HG02973 (cell line): ENCODE results near the gene PYROXD2.

Experiments
- ATAC-seq: cut with Tn5 transposase; IDR thresholded peaks from one replicate; pipeline ENCODE4 v1.9.1; 2021; ENCODE audit warnings: moderate library complexity; ENCODE audit not compliant: unreplicated experiment

The PYROXD2 gene

DNA sequence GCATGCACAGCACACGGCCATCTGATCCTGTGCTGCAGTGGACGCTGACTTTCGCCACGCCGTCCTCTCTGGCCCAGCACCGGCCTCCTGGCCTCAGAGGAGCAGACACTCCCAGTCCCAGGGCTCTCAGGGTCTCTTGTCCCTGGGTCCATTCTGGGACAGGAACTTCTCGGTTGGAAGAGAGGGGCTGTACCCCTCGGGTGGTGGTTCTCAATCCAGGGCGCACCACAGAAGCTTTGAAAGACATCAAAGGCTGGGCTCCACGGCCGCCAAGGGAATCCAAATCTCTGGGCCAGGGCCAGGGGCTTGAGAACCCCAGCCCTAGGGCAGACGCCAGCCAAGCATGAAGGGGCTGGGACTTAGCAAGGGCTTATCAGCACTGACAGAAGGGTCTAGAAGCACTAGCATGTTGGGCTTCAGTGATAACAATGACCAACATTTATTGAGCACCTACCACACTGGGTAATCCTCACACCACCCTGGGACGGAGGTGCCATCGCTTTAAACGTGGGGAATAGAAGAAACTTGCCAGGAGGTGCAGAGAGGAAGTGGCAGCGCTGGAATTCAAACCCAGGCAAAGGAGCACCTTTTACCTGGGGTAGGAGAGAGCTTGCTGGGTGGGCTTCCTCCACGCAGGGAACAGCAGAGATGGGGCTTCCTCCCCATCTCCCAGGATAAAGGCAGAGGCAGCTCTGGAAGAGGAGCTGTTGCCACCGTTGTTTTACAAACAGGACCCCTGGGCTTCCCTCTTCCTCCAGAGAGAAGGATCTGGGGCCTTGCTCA, 1.8 kb upstream of the PYROXD2 start:
- ATAC-seq: no peak

DNA sequence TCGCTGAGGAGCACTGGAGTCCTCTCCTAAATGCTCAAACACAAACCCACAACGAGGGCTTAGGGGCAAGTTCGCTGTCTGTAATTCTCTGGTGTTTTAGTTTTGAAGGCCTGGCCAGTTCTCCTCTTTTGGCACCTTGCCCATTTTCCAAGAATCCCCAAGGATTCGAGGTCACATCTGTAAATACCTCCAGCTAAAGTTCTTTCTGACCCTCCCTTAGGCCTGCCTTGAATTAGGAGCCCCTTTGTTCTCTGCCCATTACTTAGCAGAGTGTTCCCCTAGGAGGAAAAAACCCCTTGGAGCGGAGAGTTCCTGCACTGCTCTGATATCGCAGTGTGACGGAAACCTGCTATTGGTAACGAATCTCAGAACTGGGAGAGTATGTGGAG, 743 bp upstream of the PYROXD2 start:
- ATAC-seq: no peak

DNA sequence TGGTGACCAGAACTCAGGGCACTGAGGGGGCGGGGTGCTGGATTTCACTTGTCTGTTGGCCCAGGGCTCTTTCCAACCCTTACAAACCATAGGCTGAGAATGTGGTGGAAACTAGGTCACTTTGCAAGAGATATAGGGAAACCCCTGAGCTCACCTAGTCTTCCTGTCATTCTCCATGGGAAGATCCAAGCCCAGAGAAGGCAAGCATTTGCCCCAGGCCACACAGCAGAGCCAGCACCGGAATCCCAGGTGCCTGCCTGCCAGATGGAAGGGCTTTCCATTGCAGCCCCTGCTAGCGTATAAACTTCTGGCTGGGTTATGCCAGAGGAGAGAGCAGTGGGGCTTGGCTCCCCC, 427 bp downstream of the PYROXD2 start:
- ATAC-seq: no peak

DNA sequence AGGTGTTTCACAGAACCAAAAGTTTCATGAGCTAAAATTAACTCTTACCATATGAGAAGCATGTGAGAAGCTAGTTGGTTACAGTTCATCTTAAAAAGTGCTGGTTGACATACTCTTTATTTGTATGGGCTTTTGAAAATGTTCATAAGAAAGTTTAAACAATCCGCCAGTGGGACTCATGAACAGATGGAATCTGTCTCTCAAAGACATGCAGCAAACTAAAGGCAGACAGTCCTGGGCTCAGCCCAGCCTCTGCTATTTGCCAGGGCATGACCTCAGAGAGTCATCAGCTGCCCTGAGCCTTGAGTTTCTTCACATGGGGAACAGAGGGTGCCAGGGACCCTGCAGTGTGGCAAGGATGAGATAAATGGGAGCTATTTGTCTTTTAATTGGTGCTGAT, 3.2 kb downstream of the PYROXD2 start:
- ATAC-seq: no peak

DNA sequence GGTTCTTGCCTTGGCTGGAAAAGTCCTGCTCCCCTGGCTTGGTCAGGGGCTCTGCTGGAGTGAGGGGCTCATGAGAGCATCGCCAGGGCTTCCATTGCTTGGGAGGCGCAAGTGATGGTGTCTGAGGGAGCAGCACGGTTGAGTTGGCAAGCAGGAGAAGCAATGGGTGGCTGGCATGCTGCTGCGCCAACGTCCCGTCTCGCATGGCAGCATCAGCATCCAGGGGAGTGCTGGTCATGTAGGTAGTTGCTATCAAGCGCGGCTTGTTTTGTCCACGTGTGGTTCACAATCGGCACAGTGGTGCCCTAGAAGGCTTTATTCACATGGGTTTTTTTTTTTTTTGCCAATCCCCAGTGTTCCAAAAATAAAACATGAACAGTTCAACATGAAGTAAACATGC, 3.8 kb downstream of the PYROXD2 start:
- ATAC-seq: no peak

DNA sequence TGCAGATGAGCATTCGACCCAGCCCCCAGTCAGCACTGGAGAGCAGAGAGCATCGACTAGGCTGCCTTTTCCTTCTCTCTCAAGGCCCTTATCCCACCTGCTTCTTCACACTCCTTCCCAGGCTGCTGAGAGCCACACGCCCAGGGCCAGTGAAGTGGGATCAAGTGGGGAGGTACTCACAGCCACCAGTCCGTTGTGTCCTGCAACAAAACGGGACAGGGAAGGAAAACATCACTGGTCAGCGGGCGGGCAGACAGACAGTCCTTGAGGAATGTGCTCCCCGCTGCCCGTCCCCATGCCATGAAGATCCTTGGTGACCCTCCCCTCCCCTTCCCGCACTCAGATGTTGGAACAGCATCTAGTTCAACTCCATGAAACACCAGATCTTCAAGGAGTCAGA, 4.2 kb downstream of the PYROXD2 start:
- ATAC-seq: no peak

DNA sequence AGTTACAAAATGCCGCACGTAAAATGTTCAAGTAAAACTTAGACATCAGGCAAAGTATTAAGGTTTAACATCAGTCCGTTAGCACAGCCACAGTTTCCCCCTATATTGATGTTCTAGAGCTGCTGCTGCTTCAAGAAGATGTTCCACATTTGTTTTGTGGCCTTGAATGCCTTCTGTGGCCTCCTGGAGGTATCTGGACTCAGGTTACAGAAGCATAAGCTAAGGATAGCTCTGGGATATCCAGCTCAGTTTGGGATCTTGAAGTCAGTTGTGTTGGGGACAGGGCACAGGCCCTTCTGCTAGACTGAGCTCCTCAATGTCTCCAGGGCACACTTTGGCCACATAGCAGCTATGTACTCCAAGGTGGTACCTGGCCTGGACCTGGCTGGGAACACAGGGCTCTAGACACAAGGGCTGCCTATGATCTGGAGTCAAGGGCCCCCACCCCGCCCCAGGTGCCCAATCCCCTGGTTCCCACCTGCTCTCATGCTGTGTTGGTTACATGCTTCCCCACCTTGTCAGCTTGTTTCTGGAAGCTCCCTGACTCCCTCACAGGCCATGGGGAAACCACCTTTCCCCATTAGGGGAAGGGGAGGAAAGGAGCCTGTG, 4.7 kb downstream of the PYROXD2 start:
- ATAC-seq: no peak

DNA sequence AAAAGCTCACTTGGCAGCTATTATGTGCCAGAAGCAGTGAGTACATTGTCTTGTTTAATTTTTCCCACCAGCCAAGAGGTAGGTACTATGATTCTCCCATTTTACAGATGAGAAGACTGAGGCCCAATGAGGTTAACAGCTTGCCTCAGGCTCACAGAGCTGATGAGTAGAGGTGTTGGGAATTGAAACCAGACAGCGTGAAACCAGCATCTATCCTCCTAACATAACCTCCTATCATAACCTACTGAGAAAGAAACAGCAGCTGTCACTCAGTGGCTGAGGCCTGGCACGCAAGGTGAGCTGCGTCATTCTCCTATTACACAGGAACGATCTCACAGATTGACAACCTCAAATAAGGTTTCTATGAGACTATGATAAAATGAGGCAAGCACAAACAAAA, 6.2 kb downstream of the PYROXD2 start:
- ATAC-seq: no peak

DNA sequence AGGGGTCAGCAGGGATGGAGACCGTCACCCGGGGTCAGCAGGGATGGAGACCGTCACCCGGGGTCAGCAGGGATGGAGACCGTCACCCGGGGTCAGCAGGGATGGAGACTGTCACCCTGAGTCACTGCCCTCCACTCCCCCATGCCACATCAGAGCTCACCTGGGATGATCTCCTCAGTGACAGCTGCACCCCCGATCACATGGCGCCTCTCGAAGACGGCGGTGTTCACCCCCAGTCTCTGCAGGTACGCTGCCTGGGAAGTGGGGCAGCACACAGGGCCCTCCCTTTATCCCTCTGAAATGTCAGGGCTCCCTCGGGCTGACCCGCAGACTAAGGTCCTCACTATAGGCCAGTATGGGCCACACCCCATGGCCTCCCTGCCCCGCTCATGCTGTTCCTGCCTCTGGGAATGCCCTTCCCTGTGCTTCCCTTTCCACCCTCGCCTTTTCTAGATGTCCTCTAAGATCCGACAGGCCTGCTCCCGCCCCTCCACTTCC, 7.2 kb downstream of the PYROXD2 start:
- no peak for ATAC-seq

DNA sequence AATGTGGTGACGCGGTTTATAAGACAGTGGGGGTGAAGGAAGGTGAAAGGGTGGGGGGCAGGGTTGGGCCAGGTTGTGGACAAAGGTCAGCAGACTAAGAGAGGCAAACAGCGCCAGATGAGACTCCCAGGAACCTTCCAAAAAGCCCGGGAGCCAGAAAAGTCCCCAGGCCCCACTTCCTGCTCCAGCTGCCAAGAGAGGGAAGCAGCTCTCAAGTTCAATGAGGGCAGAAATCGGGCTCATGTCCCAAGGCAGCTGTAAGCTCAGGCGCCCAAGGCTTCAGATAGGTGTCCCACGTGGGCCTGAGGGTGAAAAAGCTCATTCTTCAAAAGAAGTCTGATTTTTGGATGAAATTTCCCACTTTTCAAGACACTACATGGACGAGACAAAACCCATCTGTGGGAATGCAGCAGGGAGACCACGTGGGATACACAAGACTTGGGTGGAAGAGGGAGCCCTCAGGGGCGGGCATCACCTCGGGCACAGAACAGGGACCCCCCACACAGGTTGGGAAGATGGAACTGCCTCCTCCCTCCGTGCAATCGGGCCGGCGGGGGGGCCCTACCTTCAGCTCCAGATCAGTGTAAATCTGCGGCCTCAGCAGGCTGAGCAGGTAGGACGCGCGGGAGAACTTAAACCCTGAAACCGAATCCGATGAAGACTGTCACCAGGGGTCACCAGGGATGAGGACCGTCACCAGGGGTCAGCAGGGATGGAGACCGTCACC, 7.8 kb downstream of the PYROXD2 start:
- no peak for ATAC-seq

DNA sequence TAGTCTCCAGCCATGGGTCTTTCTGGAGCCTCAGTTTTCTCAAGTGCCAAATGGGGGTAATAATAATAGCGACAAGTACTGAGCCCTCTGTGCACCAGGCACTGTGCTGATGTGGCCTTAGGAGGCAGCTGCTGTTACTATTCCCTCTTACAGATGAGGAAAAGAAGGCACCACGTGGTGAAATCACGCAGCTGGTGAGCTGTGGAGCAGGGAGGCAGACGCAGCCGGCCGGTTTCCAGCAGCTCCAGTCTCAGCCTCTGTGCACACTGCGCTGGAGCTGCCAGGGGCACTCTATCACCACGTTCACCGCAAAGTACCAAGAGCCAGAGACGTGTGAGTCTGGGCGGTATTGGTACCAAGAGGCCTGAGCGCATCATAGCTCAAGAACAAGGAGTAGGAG, 9.6 kb downstream of the PYROXD2 start:
- ATAC-seq: no peak

DNA sequence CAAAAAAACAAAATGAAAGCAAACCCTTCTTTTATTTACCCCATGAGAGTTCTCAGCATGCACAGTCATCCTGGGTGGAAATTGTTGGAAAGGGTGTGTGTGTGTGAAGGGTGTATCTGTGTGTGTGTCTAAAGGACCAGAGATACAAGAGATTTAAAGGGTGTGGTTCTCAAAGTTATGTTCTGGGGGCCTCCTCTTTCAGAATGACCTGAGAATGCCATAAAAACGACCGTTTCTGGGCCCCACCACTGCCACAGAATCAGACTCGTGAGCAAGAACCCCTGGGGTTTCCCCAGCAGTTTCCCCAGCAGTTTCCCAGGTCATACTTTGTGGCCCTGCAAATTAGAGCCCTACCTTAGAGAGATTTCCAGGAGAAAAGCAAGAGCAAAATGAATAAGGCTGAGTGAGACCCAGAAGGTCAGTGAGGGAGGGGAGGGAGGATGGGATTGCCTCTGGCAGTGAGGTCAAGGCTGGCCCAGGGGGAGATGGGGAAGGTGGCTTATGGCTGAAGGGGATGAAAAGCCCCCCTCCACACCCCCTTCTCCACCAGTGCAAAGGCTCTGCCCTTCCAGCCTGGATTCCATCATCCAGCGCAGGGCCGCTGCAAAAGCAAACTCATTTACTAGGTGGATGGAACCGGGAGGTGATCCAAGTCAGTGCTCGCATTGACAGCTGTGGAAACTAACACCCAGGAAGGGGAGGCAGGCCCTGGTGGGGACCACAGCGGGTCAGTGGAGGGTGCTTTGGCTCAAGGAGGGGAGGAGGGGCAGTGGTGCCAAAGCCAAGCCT, 10.2 kb downstream of the PYROXD2 start:
- ATAC-seq: peak; percentile 50

DNA sequence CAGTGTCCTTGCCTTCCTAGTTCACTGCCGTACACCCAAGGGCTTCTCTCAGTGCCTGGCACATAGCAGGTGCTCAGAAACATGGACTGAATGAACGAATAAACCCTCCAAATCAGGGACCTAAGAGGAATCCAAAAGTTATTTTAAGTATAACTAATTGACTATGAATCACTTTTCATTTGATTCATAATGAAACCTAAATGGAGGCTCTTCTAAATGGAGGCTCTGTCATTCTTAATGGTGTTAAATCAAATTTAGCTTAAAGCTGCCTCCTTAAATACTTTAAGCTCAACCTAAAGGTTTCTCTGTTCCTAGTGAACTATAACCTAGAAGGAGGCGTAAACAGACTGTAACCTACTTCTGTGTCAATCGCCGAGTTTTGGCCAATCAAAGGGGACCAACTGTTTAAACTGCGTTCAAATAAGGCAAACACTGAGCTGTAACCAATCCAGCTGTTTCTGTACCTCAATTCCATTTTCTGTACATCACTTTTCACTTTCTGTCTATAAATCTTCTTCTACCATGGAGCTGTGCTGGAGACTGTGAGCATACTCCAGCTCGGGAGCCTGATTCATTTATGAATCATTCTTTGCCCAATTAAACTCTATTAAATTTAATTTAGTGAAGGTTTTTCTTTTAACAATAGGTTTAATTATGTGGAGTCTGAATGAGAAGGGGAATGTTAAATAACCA, 11.0 kb downstream of the PYROXD2 start:
- no peak for ATAC-seq

DNA sequence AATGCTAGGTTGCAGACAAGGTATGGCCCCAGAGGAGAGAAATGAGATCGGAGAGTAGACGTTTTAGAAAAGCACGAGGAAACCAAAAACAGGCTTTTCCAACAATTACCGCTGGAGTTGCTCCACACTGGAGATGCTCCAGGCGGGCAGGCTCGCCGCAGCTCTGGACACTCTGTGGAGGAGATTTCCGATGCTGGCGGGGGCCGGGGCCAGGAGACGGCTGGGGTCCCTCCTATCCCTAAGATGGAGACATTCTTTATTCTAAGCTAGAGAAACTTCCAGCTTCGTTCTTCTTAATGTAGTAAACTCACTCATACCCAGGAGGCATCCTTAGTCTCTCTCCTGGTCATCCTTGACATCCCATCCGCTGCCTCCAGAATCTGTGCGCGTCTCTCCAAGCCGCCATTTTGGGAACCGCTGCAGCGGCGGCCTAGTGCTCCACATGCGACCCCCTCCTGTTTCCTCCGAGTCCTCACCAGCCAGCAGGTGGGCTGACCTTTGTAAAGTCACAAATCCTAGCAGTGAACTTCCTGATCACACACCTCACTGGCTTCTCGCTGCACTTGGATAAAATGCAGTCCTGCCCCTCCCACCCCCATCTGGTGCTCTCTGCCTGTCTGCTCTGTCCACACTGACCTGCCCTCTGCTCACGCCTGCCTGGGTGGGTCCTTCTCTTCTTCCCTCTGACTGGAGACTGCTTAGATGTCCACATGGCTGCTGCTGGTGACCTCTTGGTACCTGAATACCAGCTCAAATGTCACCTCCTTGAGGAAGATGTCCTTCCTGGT, 11.9 kb downstream of the PYROXD2 start:
- no peak for ATAC-seq

DNA sequence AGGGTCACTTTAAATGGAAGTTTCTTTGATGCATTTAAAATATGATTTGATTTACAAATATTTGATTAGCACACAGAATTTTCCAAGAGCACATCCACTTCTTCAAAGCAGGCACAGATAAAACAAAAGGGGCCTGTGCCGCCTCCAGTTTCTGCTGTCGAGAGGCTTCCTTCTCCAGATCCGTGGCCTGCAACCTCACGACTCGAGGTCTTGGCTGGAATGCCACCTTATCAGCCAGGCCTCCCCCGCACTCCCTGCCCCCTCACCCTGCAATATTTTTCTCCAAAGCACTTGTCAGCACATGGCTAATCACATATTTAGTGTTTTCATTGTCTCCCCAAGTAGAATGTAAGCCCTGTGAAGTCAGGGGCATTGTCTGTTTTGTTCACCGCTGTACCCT, 12.5 kb downstream of the PYROXD2 start:
- ATAC-seq: no peak

DNA sequence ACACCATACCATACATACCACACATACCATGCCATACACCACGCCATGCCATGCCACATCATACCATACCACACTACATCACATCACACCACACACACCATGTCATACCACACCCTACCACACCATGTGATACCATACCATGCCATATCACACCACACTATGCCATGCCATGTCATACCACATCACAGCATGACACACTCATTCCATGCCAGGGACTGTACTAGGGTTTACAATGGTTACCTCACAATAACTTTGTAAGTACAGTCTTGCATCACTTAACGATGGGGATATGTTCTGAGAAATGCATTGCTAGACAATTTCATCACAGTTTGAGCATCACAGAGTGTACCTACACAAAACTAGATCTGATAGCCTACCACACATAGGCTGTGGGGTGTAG, 14.5 kb downstream of the PYROXD2 start:
- ATAC-seq: no peak

DNA sequence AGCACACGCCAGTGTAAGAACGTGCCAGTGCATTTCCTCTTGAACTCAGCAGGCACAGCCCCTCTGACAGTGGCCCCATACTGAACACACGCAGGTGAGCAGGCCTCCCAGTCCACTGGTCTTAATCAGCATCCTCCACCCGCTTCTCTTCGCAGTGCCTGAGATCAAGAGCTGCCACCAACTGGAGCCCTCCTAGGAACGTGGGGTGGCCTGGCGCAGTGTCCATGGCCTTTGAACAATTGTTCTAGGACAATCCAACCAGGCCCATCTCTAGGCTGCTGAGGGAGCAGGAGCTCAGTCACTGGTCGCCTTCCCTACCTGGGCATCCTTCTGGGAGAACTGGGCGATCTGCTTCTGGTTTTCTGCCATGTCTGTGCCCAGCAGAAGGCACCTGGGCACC, 15.2 kb downstream of the PYROXD2 start:
- ATAC-seq: no peak

DNA sequence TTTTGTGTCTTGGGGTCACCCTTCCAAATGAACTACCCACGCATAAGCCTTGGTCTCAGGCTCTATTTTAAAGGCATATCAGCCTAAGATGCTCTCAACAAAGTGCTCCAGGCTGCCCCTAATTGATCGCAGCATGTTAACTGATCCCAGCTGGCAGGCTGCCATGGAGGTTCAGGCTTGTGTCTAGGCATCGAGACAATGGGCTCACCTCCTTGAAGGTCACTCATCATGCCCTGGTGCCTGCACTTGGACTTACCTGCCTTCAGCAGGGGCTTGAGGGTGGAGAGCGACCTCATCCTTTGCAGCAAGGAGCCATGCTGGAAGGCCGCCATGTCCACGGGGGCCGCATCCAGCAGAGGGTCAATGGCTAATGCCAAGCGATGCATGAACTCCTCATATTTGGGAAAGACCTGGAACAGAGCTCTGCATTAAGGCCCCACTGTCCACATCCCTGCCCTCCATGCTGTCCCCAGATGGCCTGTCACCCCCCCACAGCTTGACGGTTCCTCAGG, 17.8 kb downstream of the PYROXD2 start:
- ATAC-seq: no peak
